Measurements from ENCODE around the gene HDAC4.

DNA sequence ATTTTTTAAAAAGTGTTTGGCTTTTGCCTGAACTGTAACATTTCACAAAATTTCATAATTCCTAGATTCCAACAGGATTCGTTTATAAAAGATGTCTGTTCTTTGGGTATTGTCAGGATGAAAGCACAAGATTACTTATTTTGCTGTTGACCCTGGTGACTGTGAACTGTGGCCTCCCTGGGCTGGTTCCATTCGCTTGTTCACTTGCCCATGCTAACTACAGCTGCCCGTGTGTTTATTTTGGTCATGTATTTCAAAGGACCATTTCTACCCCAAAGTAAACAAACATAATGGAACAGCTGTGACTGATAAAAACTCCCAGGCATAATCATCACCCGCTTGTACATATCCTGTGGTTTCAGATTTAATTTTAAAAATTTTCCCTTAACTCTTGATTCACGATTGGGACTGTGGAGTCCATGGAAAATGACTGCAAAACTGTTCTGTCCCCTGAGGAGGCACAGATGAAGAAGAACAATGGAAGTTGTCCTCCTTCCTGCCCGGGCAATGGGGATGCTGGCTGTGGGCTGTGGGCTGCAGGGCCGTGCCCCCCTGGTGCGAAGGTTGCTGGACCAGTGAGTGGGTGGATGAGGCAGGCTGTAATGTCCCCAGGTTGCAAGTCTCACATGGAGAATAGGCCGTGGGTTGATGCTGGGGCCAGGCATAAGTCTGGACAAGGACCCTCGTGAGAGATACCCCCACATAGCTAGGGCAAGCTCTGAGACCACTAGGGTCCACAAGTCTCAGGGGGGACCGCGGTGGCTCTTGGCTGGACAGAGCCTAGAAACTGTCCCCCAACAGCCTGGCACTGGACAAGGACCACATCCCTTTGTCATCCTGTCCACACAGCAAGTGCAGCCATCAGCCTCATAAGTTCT, 28.9 kb upstream of the HDAC4 start:
- TF ChIP-seq, protein P1, sequence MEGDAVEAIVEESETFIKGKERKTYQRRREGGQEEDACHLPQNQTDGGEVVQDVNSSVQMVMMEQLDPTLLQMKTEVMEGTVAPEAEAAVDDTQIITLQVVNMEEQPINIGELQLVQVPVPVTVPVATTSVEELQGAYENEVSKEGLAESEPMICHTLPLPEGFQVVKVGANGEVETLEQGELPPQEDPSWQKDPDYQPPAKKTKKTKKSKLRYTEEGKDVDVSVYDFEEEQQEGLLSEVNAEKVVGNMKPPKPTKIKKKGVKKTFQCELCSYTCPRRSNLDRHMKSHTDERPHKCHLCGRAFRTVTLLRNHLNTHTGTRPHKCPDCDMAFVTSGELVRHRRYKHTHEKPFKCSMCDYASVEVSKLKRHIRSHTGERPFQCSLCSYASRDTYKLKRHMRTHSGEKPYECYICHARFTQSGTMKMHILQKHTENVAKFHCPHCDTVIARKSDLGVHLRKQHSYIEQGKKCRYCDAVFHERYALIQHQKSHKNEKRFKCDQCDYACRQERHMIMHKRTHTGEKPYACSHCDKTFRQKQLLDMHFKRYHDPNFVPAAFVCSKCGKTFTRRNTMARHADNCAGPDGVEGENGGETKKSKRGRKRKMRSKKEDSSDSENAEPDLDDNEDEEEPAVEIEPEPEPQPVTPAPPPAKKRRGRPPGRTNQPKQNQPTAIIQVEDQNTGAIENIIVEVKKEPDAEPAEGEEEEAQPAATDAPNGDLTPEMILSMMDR (IDR thresholded peaks at IDR 0.05; ENCODE audit: insufficient read depth, low read length, poor library complexity, severe bottlenecking) = no peak
- TF ChIP-seq EZH2phosphoT487 (conservative IDR thresholded peaks at IDR 0.05; ENCODE audit: low read length) = no peak
